Endothelial cell (in vitro differentiated cells): ENCODE results near the gene ADGRF3. TPM values are rescaled to one million over a fixed set of nuclear protein-coding genes. Genes with fewer than 3 reads are reported as not detected.

Source experiments
- DNase-seq: peaks from one replicate; pipeline ENCODE4 v3.0.0; 2021; ENCODE audit warnings: low spot score
- H3K27ac Mint-ChIP-seq: one replicate; pipeline ENCODE4 v1.8.0; 2021; ENCODE audit warnings: mixed read lengths, inconsistent platforms; ENCODE audit not compliant: unreplicated experiment
- H3K27me3 Mint-ChIP-seq: one replicate; pipeline ENCODE4 v1.8.0; 2021; ENCODE audit warnings: mild to moderate bottlenecking, moderate library complexity, mixed read lengths, inconsistent platforms; ENCODE audit not compliant: unreplicated experiment
- H3K36me3 Mint-ChIP-seq: one replicate; pipeline ENCODE4 v1.8.0; 2021; ENCODE audit warnings: mild to moderate bottlenecking, low read depth, mixed read lengths, inconsistent platforms; ENCODE audit not compliant: unreplicated experiment
- H3K4me1 Mint-ChIP-seq: one replicate; pipeline ENCODE4 v1.8.0; 2021; ENCODE audit warnings: mild to moderate bottlenecking, mixed read lengths, inconsistent platforms; ENCODE audit not compliant: unreplicated experiment
- H3K4me3 Mint-ChIP-seq: one replicate; pipeline ENCODE4 v1.8.0; 2021; ENCODE audit warnings: mild to moderate bottlenecking, mixed read lengths, inconsistent platforms; ENCODE audit not compliant: unreplicated experiment
- H3K9me3 Mint-ChIP-seq: one replicate; pipeline ENCODE4 v1.8.0; 2021; ENCODE audit warnings: mixed read lengths, inconsistent platforms; ENCODE audit not compliant: unreplicated experiment
- CTCF ChIP-seq: fragments of 200-600 bp; sonication (generic); IDR thresholded peaks from one replicate; pipeline ENCODE4 v1.5.0; 2021; ENCODE audit warnings: antibody characterized with exemption; ENCODE audit not compliant: unreplicated experiment
- total RNA-seq: library from RNA; stranded (reverse); fragmentation: NEBNext Ultra II Directional; extraction: Animal tissue kit (Norgen Biotek cat#: 25700); gene quantifications from one replicate; pipeline ENCODE4 v1.2.1, GENCODE V29; 2021; ENCODE audit not compliant: unreplicated experiment

Gene ADGRF3
- total RNA-seq, 1 donor from 2014 or later: 4.9 TPM

- Mint-ChIP-seq H3K27me3 (peaks cover 5% of the 10 kb centered on the region), H3K4me3 (no peak overlapping the region), H3K4me1 (no peaks in the 10 kb centered on the region), H3K9me3 (no peaks in the 10 kb centered on the region), H3K27ac (no peak overlapping the region), H3K36me3 (no peaks in the 10 kb centered on the region)
- no peak for DNase-seq
- TF ChIP-seq CTCF: no peak
These were observed 46.2 kb downstream of the ADGRF3 start for GRCh38 chr2:26300234-26300925.

- TF ChIP-seq CTCF: no peak
- Mint-ChIP-seq H3K4me3 (no peak overlapping the region), H3K27me3 (peaks cover 5% of the 10 kb centered on the region), H3K27ac (no peak overlapping the region), H3K36me3 (no peaks in the 10 kb centered on the region), H3K9me3 (no peaks in the 10 kb centered on the region), H3K4me1 (no peaks in the 10 kb centered on the region)
- DNase-seq: peak; percentile 24
These were observed 47.0 kb downstream of the ADGRF3 start for GRCh38 chr2:26299471-26300101.

DNA sequence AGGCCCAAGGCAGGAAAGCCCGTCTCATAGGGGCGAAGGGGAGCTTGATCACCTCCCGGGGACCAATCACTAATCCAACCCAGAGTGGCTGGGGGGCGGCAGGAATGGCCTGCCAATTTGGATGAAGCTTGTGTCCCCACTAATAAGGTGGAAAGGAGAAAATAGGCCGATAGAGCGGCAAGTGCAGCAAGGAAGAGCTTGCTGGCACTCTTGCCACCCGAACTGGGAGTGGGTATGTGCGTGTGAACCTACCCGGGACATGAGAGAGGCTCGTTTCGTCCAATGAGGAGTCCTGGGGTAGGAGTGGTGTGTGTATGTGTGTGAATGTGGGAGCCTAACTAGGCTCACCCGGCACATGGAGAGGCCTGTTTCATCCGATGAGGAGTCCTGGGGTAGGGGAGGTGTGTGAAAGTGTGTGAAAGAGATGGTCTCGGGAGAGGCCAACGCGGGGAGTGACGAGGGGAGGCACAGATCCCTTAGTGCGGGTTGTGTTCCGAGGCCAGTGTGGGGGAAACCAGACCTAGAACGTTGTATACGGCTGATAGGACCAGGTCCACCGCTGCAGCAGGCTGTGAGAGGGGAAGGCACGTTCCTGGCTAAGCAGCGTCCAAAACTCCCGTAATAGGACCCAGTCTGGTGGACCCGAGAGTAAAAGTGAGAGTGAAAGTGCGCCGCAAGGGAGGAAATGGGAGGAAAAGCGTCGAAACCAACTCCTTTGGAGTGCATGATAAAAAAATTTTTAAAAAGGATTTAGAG is 47.8 kb downstream of the ADGRF3 start:
- H3K36me3 Mint-ChIP-seq: no peaks in the 10 kb centered on the region
- no peak for TF ChIP-seq CTCF
- no peak overlapping the region for H3K4me3 Mint-ChIP-seq
- H3K27ac Mint-ChIP-seq: no peak overlapping the region
- DNase-seq: no peak
- H3K27me3 Mint-ChIP-seq: peaks cover 5% of the 10 kb centered on the region
- no peaks in the 10 kb centered on the region for H3K9me3 Mint-ChIP-seq
- H3K4me1 Mint-ChIP-seq: no peaks in the 10 kb centered on the region

- Mint-ChIP-seq H3K27ac (no peak overlapping the region), H3K4me3 (no peak overlapping the region), H3K4me1 (no peaks in the 10 kb centered on the region), H3K27me3 (peaks cover 5% of the 10 kb centered on the region), H3K9me3 (no peaks in the 10 kb centered on the region), H3K36me3 (no peaks in the 10 kb centered on the region)
- TF ChIP-seq CTCF: no peak
- no peak for DNase-seq
These were observed 48.3 kb downstream of the ADGRF3 start for GRCh38 chr2:26298286-26298637.

DNA sequence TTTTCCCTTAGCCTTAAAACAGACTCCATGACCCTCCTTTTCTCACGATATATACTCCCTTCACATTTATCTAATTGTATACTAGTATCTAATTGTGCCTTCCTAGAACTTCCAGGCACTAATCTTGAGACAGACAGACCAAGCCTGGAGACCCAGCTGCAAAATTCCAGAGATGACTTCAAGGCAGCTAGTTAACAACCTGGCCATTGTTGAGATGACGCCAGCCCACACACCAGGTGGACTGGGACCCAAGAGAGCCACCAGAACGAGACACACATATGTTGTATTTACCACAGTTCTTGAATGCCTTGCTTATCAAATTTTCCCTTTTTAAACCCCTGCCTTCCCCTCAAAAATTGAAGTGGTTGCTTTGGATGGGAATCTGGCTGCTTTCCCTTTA is 49.5 kb downstream of the ADGRF3 start:
- Mint-ChIP-seq H3K27ac (no peak overlapping the region), H3K27me3 (peaks cover 3% of the 10 kb centered on the region), H3K4me3 (no peak overlapping the region), H3K4me1 (no peaks in the 10 kb centered on the region), H3K9me3 (no peaks in the 10 kb centered on the region), H3K36me3 (no peaks in the 10 kb centered on the region)
- DNase-seq: no peak
- TF ChIP-seq CTCF: no peak
